Natural killer cell (primary cell): ENCODE results near the gene APC2. TPM values are rescaled to one million over a fixed set of nuclear protein-coding genes. Genes with fewer than 3 reads are reported as not detected.

Source experiments
- ATAC-seq, 3 donors: fragments of 150-1000 bp in 2 of 3; fragments of 200-7000 bp in 1 of 3; cut with Tn5 transposase; 1 replicate in 1 of 3; 2 replicates in 2 of 3; pipeline ENCODE4 v1.10.0; 2021; ENCODE audit warnings: mild to moderate bottlenecking in 2 of 3, moderate library complexity in 2 of 3
- DNase-seq, 2 donors: peaks; one replicate each; pipeline versions ENCODE4 v3.0.0 to v3.0.0-alpha.2; 2013 to 2021; ENCODE audit warnings: mixed read lengths in 1 of 2
- H3K27ac ChIP-seq: one replicate; pipeline ENCODE4 v1.5.1; 2013; ENCODE audit warnings: mild to moderate bottlenecking, low read length
- H3K27me3 ChIP-seq: one replicate; pipeline ENCODE4 v1.6.1; 2013; ENCODE audit warnings: low read length; ENCODE audit not compliant: control insufficient read depth, insufficient read depth
- H3K36me3 ChIP-seq: one replicate; pipeline ENCODE4 v1.6.1; 2013; ENCODE audit warnings: low read length; ENCODE audit not compliant: control insufficient read depth, insufficient read depth
- H3K4me1 ChIP-seq: one replicate; pipeline ENCODE4 v1.6.1; 2013; ENCODE audit warnings: low read length; ENCODE audit not compliant: control insufficient read depth, insufficient read depth
- H3K4me3 ChIP-seq: one replicate; pipeline ENCODE4 v1.5.1; 2013; ENCODE audit warnings: low read length
- H3K9me3 ChIP-seq: one replicate; pipeline ENCODE4 v1.6.1; 2013; ENCODE audit warnings: low read length; ENCODE audit not compliant: control insufficient read depth, insufficient read depth
- H3K27ac Mint-ChIP-seq, 2 donors: one replicate each; pipeline ENCODE4 v1.8.0; 2022; ENCODE audit warnings: mild to moderate bottlenecking in 2 of 2, mixed read lengths in 2 of 2, moderate library complexity in 1 of 2
- H3K27me3 Mint-ChIP-seq, 2 donors: one replicate each; pipeline ENCODE4 v1.8.0; 2022; ENCODE audit warnings: low read depth in 2 of 2, mixed read lengths in 2 of 2
- H3K36me3 Mint-ChIP-seq: one replicate; pipeline ENCODE4 v1.8.0; 2022; ENCODE audit warnings: mixed read lengths
- H3K4me1 Mint-ChIP-seq, 2 donors: one replicate each; pipeline ENCODE4 v1.8.0; 2022; ENCODE audit warnings: mixed read lengths in 2 of 2
- H3K4me3 Mint-ChIP-seq: one replicate; pipeline ENCODE4 v1.8.0; 2022; ENCODE audit warnings: mild to moderate bottlenecking, moderate library complexity, mixed read lengths
- H3K9me3 Mint-ChIP-seq, 2 donors: one replicate each; pipeline ENCODE4 v1.8.0; 2022; ENCODE audit warnings: mixed read lengths in 2 of 2
- WGBS: methylation state at CpG from one replicate; pipeline ENCODE4 v1.1.7; 2013; ENCODE audit warnings: missing lambda C conversion rate; ENCODE audit not compliant: insufficient coverage; 5-methylcytosine and 5-hydroxymethylcytosine counted together
- intact Hi-C: fragments of 100-400 bp; cut with micrococcal nuclease; formaldehyde crosslinking; loops from one replicate; pipeline ENCODE4 v1.14.2; 2022
- total RNA-seq, 4 donors: library from RNA; stranded (reverse); fragments of 120-200 nt in 1 of 4; gene quantifications; one replicate each; pipeline versions ENCODE4 v1.2.3 to v1.2.4, GENCODE V29; 2013 to 2022
- TF ChIP-seq, protein P1 (sequence below): fragments of 200-600 bp; IDR thresholded peaks from one replicate; pipeline ENCODE4 v1.8.0; 2022; ENCODE audit warnings: antibody characterized with exemption

The APC2 gene
- total RNA-seq, 3 donors from 2014 or later (not counting 1 experiment from before 2014, with no cell fraction given), result 0.14 to 0.58 (median 0.27) TPM

DNA sequence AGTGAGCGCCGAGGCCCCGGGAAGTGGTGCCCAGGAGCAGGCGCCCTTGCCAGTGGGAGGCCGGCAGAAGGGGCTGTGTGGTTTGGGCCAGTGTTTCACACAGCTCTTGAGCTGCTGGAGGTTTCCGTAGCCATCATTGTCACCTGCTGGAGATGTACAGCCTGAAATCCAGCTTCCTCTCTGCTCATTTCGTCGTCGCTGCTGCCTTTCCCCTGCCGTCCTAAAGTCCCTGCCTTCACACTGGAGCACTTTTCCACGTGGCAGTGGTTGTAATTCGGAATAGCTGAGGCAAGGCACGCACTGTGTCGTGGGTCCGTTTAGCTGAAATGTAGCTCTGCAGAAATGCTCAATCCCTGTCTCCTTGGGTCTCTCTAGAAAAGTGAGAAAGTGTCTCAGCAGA lies 29.3 kb upstream of the APC2 start:
- DNase-seq (no peak), ATAC-seq (no peak)
- Histone ChIP-seq H3K4me3 (no peak overlapping the region), H3K4me1 (peaks cover 24% of the 10 kb centered on the region), H3K36me3 (peaks cover 72% of the 10 kb centered on the region), H3K9me3 (no peaks in the 10 kb centered on the region), H3K27me3 (no peaks in the 10 kb centered on the region), H3K27ac (no peak overlapping the region)
- Mint-ChIP-seq H3K27ac (no peak overlapping the region), H3K27me3 (no peaks in the 10 kb centered on the region), H3K4me1 (peaks cover 27 to 29% of the 10 kb centered on the region in 2 donors), H3K9me3 (no peaks in the 10 kb centered on the region), H3K4me3 (no peak overlapping the region), H3K36me3 (peaks cover 5% of the 10 kb centered on the region)
- TF ChIP-seq, protein P1, sequence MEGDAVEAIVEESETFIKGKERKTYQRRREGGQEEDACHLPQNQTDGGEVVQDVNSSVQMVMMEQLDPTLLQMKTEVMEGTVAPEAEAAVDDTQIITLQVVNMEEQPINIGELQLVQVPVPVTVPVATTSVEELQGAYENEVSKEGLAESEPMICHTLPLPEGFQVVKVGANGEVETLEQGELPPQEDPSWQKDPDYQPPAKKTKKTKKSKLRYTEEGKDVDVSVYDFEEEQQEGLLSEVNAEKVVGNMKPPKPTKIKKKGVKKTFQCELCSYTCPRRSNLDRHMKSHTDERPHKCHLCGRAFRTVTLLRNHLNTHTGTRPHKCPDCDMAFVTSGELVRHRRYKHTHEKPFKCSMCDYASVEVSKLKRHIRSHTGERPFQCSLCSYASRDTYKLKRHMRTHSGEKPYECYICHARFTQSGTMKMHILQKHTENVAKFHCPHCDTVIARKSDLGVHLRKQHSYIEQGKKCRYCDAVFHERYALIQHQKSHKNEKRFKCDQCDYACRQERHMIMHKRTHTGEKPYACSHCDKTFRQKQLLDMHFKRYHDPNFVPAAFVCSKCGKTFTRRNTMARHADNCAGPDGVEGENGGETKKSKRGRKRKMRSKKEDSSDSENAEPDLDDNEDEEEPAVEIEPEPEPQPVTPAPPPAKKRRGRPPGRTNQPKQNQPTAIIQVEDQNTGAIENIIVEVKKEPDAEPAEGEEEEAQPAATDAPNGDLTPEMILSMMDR, result no peak
- intact Hi-C loops, result no loop called here
- WGBS, result 95% methylated on average over 15 of the region's 15 CpGs

DNA sequence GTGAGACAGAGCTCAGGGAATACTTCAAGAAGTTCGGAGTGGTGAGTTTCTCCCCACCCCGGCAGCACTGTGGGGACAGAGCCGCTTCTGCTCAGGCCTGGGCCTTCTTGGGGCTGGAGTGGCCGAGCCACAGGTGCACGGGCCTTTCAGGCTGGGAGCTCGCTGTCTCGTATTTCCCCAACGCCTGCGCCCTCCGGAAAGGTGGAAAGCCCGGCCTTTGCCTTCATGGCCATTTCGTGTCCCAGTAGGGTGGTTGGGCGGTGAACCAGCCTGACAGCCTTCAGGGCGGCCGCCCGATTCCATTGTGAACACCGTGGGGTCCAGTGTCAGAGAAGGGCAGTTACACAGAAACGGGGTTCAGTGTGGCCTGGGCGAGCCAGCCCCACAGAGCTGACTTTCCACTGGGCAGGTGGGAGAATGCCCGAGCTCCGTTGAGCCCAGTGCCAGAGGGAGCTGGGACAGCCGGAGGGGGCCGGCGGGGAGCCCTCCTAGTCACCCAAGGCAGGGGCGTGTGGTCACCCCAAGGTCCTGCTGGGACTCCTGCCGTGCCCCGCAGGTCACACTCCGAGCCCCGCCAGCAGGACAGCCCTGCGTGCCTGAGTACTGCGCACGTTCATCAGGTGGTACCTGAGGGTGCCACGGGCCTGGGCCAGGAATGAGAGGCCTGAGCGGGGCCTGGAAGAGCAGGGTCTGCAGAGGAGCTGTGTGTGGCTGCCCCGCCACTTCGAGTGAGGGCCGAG lies 28.5 kb upstream of the APC2 start:
- ATAC-seq (peak in 2 of 3 donors; percentile 13 to 14), DNase-seq (no peak)
- Histone ChIP-seq H3K4me1 (peaks cover 16% of the 10 kb centered on the region), H3K9me3 (no peaks in the 10 kb centered on the region), H3K27me3 (no peaks in the 10 kb centered on the region), H3K36me3 (peaks cover 79% of the 10 kb centered on the region), H3K27ac (no peak overlapping the region), H3K4me3 (no peak overlapping the region)
- H3K9me3 Mint-ChIP-seq, result no peaks in the 10 kb centered on the region
- no peaks in the 10 kb centered on the region for H3K27me3 Mint-ChIP-seq
- H3K27ac Mint-ChIP-seq, result no peak overlapping the region
- no peak overlapping the region for H3K4me3 Mint-ChIP-seq
- peaks cover 19 to 21% of the 10 kb centered on the region in 2 donors for H3K4me1 Mint-ChIP-seq
- TF ChIP-seq, protein P1, result no peak
- peaks cover 5% of the 10 kb centered on the region for H3K36me3 Mint-ChIP-seq
- intact Hi-C loops, result no loop called here
- WGBS, result 97% methylated on average over 37 of the region's 37 CpGs

DNA sequence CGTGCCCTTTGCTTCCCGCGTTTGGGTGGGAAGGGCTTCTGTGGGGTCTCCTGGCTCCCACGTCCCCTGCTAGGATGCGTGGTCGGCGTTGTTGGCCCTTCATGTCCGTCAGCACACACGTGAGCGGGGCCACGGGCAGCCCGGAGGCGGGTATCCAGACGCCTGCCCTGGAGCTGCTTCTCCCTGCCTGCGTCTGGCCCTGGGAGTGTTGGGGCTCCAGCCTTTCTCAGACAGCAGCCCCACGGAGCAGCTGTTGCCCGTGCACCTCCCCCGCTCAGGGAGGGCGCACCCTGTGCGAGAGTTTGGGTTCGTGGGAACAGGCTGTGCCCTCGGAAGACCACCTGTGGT lies 28.0 kb upstream of the APC2 start:
- Mint-ChIP-seq H3K9me3 (no peaks in the 10 kb centered on the region), H3K27me3 (no peaks in the 10 kb centered on the region), H3K36me3 (peaks cover 5% of the 10 kb centered on the region), H3K4me3 (no peak overlapping the region), H3K27ac (no peak overlapping the region), H3K4me1 (peaks cover 15 to 19% of the 10 kb centered on the region in 2 donors)
- Histone ChIP-seq H3K27ac (no peak overlapping the region), H3K27me3 (no peaks in the 10 kb centered on the region), H3K36me3 (peaks cover 80% of the 10 kb centered on the region), H3K9me3 (no peaks in the 10 kb centered on the region), H3K4me1 (peaks cover 11% of the 10 kb centered on the region), H3K4me3 (no peak overlapping the region)
- ATAC-seq (no peak), DNase-seq (no peak)
- TF ChIP-seq, protein P1, result no peak
- WGBS, result 95% methylated on average over 22 of the region's 22 CpGs
- intact Hi-C loops, result no loop called here

DNA sequence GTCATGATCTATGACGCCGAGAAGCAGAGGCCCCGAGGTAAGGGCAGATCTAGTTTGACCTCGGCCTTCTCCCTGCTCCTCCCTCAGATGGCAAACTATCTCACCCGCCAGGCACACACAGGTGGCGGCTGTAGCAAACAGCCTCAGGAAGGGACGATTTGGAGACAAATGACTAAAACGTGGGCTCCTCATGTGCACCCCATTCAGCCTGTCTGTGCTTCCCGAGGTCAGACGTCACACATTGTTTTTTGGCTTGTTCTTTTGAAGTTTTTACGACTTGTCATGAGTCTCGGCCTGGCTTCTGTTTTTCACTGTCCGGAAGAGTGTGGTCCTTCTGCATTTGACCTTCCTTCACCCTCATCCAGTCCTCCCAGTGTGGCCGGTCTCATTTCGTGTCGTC lies 27.6 kb upstream of the APC2 start:
- peaks cover 76% of the 10 kb centered on the region for H3K36me3 ChIP-seq
- H3K36me3 Mint-ChIP-seq, result peaks cover 5% of the 10 kb centered on the region
- H3K4me3 ChIP-seq, result no peak overlapping the region
- peaks cover 6% of the 10 kb centered on the region for H3K4me1 ChIP-seq
- H3K27me3 ChIP-seq, result no peaks in the 10 kb centered on the region
- intact Hi-C loops, result no loop called here
- H3K4me3 Mint-ChIP-seq, result no peak overlapping the region
- TF ChIP-seq, protein P1, result no peak
- H3K9me3 Mint-ChIP-seq, result no peaks in the 10 kb centered on the region
- H3K27ac ChIP-seq, result no peak overlapping the region
- no peaks in the 10 kb centered on the region for H3K9me3 ChIP-seq
- no peaks in the 10 kb centered on the region for H3K27me3 Mint-ChIP-seq
- 89% methylated on average over 16 of the region's 16 CpGs for whole genome bisulfite sequencing
- H3K4me1 Mint-ChIP-seq, result peaks cover 12 to 15% of the 10 kb centered on the region in 2 donors
- DNase-seq, result no peak
- no peak overlapping the region for H3K27ac Mint-ChIP-seq
- ATAC-seq, result no peak
